AG04450 (cell line): ENCODE measurements around the gene IL1F10. TPM values are rescaled to one million over a fixed set of nuclear protein-coding genes. Genes with fewer than 3 reads are reported as not detected.

Source experiments
- CTCF ChIA-PET: fragments of 300-600, 350-600 bp; formaldehyde crosslinking; extraction: SDS; loops from one replicate; lab custom pipeline; 2022; ENCODE audit warnings: antibody characterized with exemption, inconsistent platforms; lab: Charles Lee
- POLR2A ChIA-PET: fragments of 350-600 bp; formaldehyde crosslinking; extraction: SDS; loops from one replicate; lab custom pipeline; 2021; ENCODE audit warnings: antibody characterized with exemption, inconsistent platforms; lab: Yijun Ruan, JAX
- DNase-seq: peaks from one replicate; pipeline ENCODE4 v3.0.0-alpha.2; 2011; ENCODE audit warnings: low read depth, low spot score
- H3K27ac ChIP-seq: one replicate; pipeline ENCODE4 v1.5.1; 2012; ENCODE audit warnings: low read depth, low read length, control low read depth
- H3K27me3 ChIP-seq: one replicate; pipeline ENCODE4 v1.6.0; 2012; ENCODE audit warnings: low read length; ENCODE audit not compliant: control insufficient read depth, insufficient read depth
- H3K4me3 ChIP-seq: 2 replicates; pipeline ENCODE4 v1.5.1; 2011; ENCODE audit warnings: mild to moderate bottlenecking, low read depth, low read length, control low read depth
- H3K9me3 ChIP-seq: 2 replicates; pipeline ENCODE4 v1.5.1; 2012; ENCODE audit warnings: low read length; ENCODE audit not compliant: control insufficient read depth, insufficient read depth
- polyA plus RNA-seq: library from polyadenylated mRNA; depleted of rRNA; stranded (reverse); fragments of >200 nt; gene quantifications from 2 replicates; pipeline ENCODE4 v1.2.3, GENCODE V29; 2011
- TF ChIP-seq, protein P1 (sequence below): IDR thresholded peaks from 2 replicates; pipeline ENCODE4 v1.5.1; 2011; ENCODE audit warnings: low read depth, low read length, control low read depth, inconsistent platforms

Gene IL1F10
- polyA plus RNA-seq, 1 experiment: not detected

DNA sequence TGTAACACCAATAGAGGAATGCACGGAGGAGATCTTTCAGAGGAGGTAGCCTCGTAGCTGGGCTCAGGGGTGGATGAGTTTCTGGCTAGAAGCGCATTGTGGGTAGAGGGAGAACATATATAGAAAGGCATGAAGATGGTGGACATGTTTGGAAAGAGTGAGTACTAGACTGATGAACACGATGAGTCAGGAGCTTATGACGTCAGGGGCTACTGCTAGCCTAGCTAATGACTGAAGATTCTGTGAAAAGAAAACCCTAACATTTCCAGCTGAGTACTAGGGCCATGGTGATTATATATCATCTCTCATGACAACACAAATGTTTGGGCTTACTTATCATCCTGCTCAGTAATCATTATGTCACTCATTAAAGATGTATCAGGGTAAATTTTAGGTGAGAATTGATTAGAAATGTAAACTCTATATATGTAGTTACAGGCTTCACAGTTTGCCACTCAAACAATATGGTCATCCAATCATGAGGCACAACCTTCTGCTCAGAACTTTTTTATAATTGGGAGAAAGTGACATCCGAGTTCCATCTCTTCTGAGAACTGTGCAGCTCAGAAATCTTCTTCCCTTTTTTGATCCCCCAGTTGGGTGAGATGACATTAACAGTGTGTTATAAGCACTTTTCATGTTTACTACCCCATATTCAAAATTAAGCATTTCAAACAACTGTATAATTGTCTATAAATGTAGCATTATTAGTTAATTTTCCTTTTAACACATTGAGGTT, 37.4 kb downstream of the IL1F10 start:
- no peak overlapping the region for H3K4me3 ChIP-seq
- no peaks in the 10 kb centered on the region for H3K9me3 ChIP-seq
- TF ChIP-seq, protein P1, sequence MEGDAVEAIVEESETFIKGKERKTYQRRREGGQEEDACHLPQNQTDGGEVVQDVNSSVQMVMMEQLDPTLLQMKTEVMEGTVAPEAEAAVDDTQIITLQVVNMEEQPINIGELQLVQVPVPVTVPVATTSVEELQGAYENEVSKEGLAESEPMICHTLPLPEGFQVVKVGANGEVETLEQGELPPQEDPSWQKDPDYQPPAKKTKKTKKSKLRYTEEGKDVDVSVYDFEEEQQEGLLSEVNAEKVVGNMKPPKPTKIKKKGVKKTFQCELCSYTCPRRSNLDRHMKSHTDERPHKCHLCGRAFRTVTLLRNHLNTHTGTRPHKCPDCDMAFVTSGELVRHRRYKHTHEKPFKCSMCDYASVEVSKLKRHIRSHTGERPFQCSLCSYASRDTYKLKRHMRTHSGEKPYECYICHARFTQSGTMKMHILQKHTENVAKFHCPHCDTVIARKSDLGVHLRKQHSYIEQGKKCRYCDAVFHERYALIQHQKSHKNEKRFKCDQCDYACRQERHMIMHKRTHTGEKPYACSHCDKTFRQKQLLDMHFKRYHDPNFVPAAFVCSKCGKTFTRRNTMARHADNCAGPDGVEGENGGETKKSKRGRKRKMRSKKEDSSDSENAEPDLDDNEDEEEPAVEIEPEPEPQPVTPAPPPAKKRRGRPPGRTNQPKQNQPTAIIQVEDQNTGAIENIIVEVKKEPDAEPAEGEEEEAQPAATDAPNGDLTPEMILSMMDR: no peak
- DNase-seq: no peak
- no peak overlapping the region for H3K27ac ChIP-seq
- H3K27me3 ChIP-seq: no peaks in the 10 kb centered on the region
- ChIA-PET CTCF (no interaction called here), POLR2A (no interaction called here)

DNA sequence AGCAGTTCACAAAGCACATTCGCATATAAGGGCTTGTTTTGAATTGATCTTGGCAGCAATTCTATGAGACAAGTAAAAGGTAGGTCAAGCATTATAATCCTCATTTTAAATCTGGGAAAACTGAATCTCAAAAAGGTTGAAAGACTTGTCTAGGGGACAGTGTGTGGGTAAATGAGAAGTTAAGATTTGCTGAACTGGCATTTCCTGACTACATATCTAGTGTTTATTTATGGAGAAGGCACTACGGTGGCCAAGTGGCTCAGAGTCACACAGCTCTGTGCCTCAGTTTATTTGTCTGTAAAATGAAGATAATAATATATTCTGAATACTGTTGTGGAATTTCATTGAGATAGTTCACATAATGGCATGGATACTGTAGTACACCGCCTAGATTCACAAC, 43.4 kb downstream of the IL1F10 start:
- DNase-seq: no peak
- CTCF ChIA-PET: interaction anchor here (1.8 kb wide), 1 partner anchor 28 kb away, joined by 5 read pairs; no protein-coding TSS in a partner anchor
- TF ChIP-seq, protein P1: no peak
- no peak overlapping the region for H3K4me3 ChIP-seq
- H3K27ac ChIP-seq: no peak overlapping the region
- H3K27me3 ChIP-seq: peaks cover 8% of the 10 kb centered on the region
- H3K9me3 ChIP-seq: no peaks in the 10 kb centered on the region
- POLR2A ChIA-PET: no interaction called here

DNA sequence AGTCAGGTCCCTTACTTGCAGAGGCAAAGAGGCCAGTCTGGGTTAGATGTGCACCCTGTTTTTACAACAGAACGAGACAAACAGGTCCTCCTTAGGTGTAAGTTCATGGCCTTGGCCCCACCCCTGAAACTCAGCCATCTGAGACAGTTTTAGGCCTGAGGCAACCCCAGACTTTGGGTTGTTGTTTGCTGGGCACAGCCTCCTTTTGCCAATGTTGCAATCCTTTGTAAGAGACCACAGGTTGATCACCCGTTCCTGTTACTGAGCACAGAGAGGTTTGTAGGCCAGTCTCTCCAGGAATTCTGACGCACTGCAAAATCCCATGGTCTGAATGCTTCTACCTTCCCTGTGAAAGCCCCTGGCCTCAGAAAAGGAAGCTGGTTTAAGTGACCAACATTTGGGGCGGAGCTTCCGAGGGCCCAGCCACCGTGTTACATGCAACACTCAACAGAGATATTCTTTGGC, 44.1 kb downstream of the IL1F10 start:
- POLR2A ChIA-PET: no interaction called here
- no peak overlapping the region for H3K27ac ChIP-seq
- peaks cover 8% of the 10 kb centered on the region for H3K27me3 ChIP-seq
- no peak overlapping the region for H3K4me3 ChIP-seq
- no peak for DNase-seq
- no peaks in the 10 kb centered on the region for H3K9me3 ChIP-seq
- CTCF ChIA-PET: interaction anchor here (1.8 kb wide), 1 partner anchor 27 kb away, joined by 5 read pairs; no protein-coding TSS in a partner anchor
- TF ChIP-seq, protein P1: no peak

DNA sequence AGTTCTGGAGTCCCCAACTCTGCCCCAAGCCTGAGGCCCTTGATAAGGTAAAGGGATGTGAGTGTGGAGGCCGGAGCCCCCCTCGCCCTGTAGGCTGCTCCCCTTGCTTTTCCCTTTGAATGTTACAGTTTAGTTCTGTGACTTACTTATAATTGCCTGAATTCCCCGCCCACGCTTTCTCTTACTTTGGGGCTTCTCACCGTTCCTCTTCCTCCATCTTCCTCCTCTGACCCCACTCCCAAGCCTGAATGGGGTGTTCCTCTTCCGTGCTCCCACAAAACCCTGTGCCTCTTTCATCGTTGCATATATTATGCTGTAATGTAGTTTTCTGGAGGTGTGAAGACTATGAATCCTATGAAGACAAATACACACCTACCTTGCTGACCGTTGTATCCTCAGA, 44.7 kb downstream of the IL1F10 start:
- POLR2A ChIA-PET: no interaction called here
- CTCF ChIA-PET: interaction anchor here (1.8 kb wide), 1 partner anchor 26 kb away, joined by 5 read pairs; no protein-coding TSS in a partner anchor
- Histone ChIP-seq H3K4me3 (no peak overlapping the region), H3K9me3 (no peaks in the 10 kb centered on the region), H3K27me3 (peaks cover 8% of the 10 kb centered on the region), H3K27ac (no peak overlapping the region)
- TF ChIP-seq, protein P1: no peak
- DNase-seq: no peak

DNA sequence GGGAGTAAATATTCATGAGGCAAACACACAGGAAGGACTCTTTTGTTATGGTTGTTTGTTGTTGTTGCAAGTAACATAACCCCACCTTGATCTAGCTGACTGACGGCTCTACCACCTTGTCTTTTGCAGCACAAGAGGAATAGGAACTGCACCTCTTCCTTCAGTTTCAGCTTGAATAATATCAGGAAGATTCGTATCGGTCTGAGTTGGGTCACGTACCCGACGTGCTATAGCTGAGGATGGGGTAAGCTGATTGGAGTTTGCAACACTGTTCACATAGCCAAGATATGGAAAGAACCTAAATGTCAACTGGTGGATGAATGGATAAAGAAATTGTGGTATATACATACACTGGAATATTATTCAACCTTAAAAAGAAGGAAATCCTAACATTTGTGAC, 45.1 kb downstream of the IL1F10 start:
- no peak overlapping the region for H3K4me3 ChIP-seq
- ChIA-PET POLR2A (no interaction called here), CTCF (interaction anchor here (1.3 kb wide), 1 partner anchor 25 kb away, joined by 5 read pairs; no protein-coding TSS in a partner anchor)
- H3K9me3 ChIP-seq: no peaks in the 10 kb centered on the region
- no peak overlapping the region for H3K27ac ChIP-seq
- peaks cover 8% of the 10 kb centered on the region for H3K27me3 ChIP-seq
- TF ChIP-seq, protein P1: no peak
- DNase-seq: no peak
